ENCODE results near the gene ZNF248. TPM values are rescaled to one million over a fixed set of nuclear protein-coding genes. Genes with fewer than 3 reads are reported as not detected.

ZNF248 gene
- total RNA-seq, 1 experiment from 2014 or later = 15.1 TPM

GRCh38 chr10:37794305-37794976, 63.0 kb downstream of the ZNF248 start:
- Histone ChIP-seq H3K27ac (no peak overlapping the region), H3F3A (ENCODE audit: insufficient read depth, low read depth) (no peaks in the 10 kb centered on the region), H3K4me1 (replicated peaks; ENCODE audit: insufficient read depth) (no peaks in the 10 kb centered on the region), H3K27me3 (ENCODE audit: insufficient read depth, low read depth) (no peaks in the 10 kb centered on the region), H3K79me2 (ENCODE audit: low read depth) (no peaks in the 10 kb centered on the region), H3K36me3 (ENCODE audit: low read depth) (no peaks in the 10 kb centered on the region), H4K20me1 (ENCODE audit: insufficient read depth) (no peaks in the 10 kb centered on the region), H3K9me3 (ENCODE audit: insufficient read depth, low read depth) (no peaks in the 10 kb centered on the region), H3K9me2 (ENCODE audit: insufficient read depth) (no peaks in the 10 kb centered on the region), H2AFZ (no peak overlapping the region), H3K4me3 (no peak overlapping the region), H3K4me2 (no peak overlapping the region)
- TF ChIP-seq EZH2 (IDR thresholded peaks at IDR 0.05; ENCODE audit: low read depth) (no peak), CTCF (conservative IDR thresholded peaks at IDR 0.05) (no peak)
- POLR2A ChIA-PET (ENCODE audit: unreplicated experiment) = no interaction called here
- intact Hi-C loops (cut with micrococcal nuclease; ENCODE audit: unreplicated experiment) = no loop called here
- CTCF ChIA-PET = no interaction called here
- no peak for DNase-seq
- no TSS peak for BruUV-seq (replicated peaks)

GRCh38 chr10:37789590-37789989, 67.8 kb downstream of the ZNF248 start:
- Histone ChIP-seq H2AFZ (no peak overlapping the region), H3K9me3 (ENCODE audit: insufficient read depth, low read depth) (no peaks in the 10 kb centered on the region), H3K27me3 (ENCODE audit: insufficient read depth, low read depth) (no peaks in the 10 kb centered on the region), H3K4me3 (no peak overlapping the region), H3K4me2 (no peak overlapping the region), H4K20me1 (ENCODE audit: insufficient read depth) (no peaks in the 10 kb centered on the region), H3F3A (ENCODE audit: insufficient read depth, low read depth) (no peaks in the 10 kb centered on the region), H3K9me2 (ENCODE audit: insufficient read depth) (no peaks in the 10 kb centered on the region), H3K27ac (no peak overlapping the region), H3K36me3 (ENCODE audit: low read depth) (no peaks in the 10 kb centered on the region), H3K79me2 (ENCODE audit: low read depth) (no peaks in the 10 kb centered on the region), H3K4me1 (replicated peaks; ENCODE audit: insufficient read depth) (no peaks in the 10 kb centered on the region)
- no TSS peak for BruUV-seq (replicated peaks)
- DNase-seq = peak in 1 of 2 experiments; percentile 62
- intact Hi-C loops (cut with micrococcal nuclease; ENCODE audit: unreplicated experiment) = no loop called here
- TF ChIP-seq CTCF (conservative IDR thresholded peaks at IDR 0.05) (no peak), EZH2 (IDR thresholded peaks at IDR 0.05; ENCODE audit: low read depth) (no peak)
- ChIA-PET POLR2A (ENCODE audit: unreplicated experiment) (interaction anchor here (0.7 kb wide), 1 partner anchor 42 kb away, joined by 8 read pairs; no protein-coding TSS in a partner anchor), CTCF (no interaction called here)

- H4K20me1 ChIP-seq (ENCODE audit: insufficient read depth) = no peaks in the 10 kb centered on the region
- ChIA-PET POLR2A (ENCODE audit: unreplicated experiment) (no interaction called here), CTCF (no interaction called here)
- no peak overlapping the region for H3K4me2 ChIP-seq
- intact Hi-C loops (cut with micrococcal nuclease; ENCODE audit: unreplicated experiment) = no loop called here
- no peaks in the 10 kb centered on the region for H3K4me1 ChIP-seq (replicated peaks; ENCODE audit: insufficient read depth)
- no peaks in the 10 kb centered on the region for H3K9me3 ChIP-seq (ENCODE audit: insufficient read depth, low read depth)
- H3K36me3 ChIP-seq (ENCODE audit: low read depth) = no peaks in the 10 kb centered on the region
- DNase-seq = no peak
- TF ChIP-seq CTCF (conservative IDR thresholded peaks at IDR 0.05) (no peak), EZH2 (IDR thresholded peaks at IDR 0.05; ENCODE audit: low read depth) (no peak)
- H3K79me2 ChIP-seq (ENCODE audit: low read depth) = no peaks in the 10 kb centered on the region
- no peak overlapping the region for H3K4me3 ChIP-seq
- BruUV-seq (replicated peaks) = no TSS peak
- H3K9me2 ChIP-seq (ENCODE audit: insufficient read depth) = no peaks in the 10 kb centered on the region
- no peaks in the 10 kb centered on the region for H3F3A ChIP-seq (ENCODE audit: insufficient read depth, low read depth)
- no peak overlapping the region for H2AFZ ChIP-seq
- H3K27me3 ChIP-seq (ENCODE audit: insufficient read depth, low read depth) = no peaks in the 10 kb centered on the region
- no peak overlapping the region for H3K27ac ChIP-seq
Measured at GRCh38 chr10:37784678-37785077, 72.7 kb downstream of the ZNF248 start.

Measured in PC-9 (cell line).